ENCODE measurements around the gene HELB.

The HELB gene

DNA sequence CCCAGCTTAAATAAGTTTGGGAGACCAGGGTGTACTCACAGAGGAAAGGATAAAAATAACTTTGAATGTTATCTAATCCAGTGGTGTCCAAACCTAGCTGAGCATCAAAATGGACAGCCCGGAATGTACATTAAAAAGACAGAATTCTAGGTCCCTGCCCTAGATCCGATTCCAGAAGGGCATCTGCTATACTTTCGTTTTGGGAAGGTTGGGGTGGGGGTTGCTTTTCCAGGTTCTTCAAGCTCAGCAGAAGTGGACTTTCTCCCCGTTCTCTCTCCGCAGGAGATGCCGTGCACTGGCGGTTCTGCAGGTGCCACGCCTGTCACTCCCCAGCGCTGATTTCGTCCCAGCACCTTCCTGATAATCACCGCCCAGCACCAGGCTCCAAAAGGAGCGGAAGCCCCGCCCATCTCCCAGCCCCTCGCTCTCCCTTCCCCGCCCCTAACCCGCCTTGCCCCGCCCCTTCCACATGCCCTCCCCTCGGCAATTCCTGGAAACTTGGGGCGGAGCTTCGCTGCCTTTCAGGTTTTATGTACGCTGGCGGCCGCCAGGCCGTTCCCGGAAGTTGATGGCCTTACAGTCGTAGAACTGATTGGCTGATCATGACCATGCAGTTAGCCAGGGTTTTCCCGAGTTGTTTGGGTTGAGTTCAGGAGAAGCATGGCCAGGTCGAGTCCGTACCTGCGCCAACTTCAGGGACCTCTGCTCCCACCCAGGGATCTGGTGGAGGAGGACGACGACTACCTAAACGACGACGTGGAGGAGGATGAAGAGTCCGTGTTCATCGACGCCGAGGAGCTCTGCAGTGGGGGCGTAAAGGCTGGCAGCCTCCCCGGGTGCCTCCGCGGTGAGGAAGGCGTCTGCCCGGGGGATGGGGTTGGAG lies at the start of gene HELB:
TSS of gene HELB (plus strand) at position 550 of the 883 bp plus-strand sequence. CDS start at position 661, 111 bp downstream.
- peak; percentile 96 for DNase-seq (ENCODE audit: low read depth, low spot score)

DNA sequence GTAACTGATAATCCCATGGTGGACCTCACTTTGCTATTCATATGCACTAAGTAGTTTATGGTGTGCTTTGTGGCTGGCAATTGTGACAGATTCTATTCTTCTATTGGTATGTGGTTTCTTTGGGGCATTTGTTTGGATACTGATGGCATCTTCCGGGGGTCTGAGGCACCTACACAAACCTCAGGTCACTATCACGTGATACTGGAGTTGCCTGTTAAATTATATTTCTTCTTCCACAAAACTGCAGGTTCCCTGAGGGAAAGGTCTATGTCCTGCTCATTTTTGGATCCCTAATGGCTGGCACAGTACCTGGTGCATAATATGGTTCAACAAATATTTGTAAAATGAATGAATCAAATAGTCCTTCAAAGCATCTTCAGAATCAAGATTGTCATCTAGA lies 49.5 kb upstream of the HELB start:
- DNase-seq (ENCODE audit: low read depth, low spot score) = no peak

DNA sequence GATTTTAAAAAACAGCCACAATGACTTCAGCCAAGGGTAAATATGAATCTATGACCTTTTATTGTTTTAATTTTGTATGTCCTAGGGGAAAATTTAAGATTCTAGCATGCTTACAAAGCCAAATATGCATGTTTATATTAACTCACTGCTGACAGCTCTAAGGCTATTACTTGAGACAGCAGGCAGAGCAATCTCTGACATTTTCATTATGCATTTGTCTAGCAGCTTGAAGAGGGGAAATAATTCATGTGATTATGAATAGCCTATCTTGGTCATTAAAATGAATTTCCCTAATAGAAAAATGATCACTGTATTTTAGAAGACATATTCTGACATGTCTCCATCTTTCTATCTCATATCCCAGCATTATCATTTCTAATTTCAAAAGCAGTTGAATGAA lies 46.6 kb upstream of the HELB start:
- no peak for DNase-seq (ENCODE audit: low read depth, low spot score)

DNA sequence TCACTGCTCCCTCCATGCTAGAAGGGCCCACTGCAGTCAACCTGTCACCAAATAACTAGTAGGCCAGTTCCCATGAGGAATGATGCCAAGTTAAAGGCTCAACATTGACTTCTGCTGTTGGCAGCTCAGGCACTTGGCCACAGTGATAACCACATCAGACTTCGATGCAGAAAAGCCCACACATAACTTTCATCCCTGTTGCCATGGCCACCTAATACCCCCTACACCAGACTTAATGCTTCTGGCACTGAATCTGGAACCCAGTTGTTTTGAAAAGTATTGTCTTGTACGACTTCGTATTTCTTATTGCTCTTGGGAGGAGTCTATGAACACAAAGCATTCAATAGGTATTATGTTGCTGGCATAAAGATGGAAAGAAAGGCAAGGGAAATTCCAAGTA lies 44.3 kb upstream of the HELB start:
- DNase-seq (ENCODE audit: low read depth, low spot score) = no peak

DNA sequence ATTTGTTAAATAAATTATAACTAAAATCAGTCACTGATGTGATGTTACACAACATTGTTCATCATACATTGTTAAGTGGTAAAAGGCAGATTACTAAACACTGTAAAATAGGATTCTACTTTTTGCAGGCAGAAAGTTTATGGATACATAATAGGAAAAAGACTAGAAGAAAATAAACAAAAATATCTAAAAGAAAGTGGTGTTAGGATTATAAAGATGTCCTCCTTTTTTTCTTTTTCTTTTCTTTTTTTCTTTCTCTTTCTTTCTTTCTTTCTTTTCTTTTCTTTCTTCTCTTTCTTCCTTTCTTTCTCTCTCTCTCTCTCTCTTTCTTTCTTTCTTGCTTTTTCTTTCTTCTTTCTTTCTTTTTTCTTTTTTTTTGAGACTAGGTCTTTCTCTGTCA lies 39.6 kb upstream of the HELB start:
- no peak for DNase-seq (ENCODE audit: low read depth, low spot score)

DNA sequence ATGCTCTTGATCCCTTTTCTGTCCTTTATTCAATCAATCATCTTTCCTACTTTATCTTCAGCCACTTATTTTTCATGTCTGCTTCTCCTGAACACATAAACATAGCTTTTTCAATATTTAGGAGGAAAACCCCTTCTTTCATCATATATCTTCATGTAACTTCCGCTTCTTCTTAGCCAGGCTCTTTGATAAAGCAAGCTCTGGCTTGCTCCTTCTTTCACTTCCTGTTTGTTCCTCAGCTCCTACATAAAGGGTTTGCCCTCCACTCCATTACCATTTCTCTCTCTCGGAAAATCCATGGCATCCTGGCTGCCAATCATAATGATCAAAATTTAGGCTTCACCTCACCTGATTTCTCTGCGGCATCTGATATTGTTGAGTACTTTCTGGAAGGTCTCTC lies 33.7 kb upstream of the HELB start:
- no peak for DNase-seq (ENCODE audit: low read depth, low spot score)

DNA sequence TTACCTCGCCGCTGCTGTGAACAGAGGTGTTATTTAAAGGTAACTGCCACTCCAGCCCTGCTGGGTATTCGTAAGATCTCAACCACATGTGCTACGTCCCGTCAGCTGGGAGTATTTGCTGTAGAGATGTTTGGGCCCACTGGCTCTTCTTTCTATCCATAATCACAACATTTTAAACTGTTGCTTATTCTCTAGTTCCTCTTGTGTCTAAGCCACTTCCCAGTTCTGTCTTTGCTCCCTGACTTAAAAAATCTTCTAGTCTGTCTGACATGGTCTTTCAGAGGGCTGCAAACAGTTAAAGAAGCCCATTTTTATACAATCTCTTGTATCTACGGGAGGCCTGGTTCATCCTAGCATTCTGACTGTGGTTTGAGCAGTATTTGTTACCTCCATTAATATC lies 33.2 kb upstream of the HELB start:
- no peak for DNase-seq (ENCODE audit: low read depth, low spot score)

DNA sequence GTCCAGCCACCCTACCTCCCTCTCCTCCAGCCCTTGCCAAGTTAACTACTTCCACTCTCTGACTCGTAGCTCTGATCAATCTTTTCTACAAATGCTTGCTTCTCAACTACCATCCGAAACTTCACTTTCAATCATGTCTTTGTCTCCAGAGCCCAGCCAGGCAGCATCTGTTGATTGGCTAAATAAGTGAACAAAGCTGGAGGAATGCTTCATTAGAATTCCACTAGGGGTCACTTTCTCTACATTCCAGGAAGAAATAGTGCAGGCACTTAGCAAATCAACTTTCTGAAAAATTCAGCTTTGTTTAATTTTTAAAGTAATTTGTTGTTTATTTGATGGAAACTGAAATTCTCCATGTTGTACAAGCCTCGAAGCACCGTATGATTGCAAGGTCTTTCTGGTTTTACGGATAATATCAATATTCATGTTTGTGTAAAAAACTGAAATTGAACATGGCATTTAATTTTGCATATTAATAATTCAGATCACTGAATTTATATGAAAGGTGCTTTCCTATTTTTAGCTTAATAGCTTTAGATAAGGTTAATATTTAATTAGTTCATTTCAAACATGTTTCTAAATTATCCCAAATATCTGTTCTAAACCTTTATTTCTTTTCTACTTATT lies 32.4 kb upstream of the HELB start:
- no peak for DNase-seq (ENCODE audit: low read depth, low spot score)

DNA sequence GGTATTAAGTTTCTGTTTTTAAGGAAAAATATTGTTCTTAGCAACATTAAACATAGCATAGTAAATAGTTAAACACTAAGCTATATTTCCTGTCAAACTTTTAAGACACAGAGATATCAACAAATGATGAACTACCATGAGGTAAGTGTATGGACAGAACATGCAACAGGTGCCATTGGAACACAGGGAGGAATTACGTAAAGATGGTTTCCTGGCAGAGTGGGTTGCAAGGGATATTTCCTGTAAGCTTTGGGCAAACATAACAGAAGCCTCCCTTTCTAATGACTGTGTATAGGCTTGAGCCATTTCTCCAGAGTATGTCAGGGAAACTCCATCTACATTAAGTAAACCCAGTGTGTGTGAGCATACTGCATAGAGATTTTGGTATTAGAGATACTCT lies 31.7 kb upstream of the HELB start:
- no peak for DNase-seq (ENCODE audit: low read depth, low spot score)

DNA sequence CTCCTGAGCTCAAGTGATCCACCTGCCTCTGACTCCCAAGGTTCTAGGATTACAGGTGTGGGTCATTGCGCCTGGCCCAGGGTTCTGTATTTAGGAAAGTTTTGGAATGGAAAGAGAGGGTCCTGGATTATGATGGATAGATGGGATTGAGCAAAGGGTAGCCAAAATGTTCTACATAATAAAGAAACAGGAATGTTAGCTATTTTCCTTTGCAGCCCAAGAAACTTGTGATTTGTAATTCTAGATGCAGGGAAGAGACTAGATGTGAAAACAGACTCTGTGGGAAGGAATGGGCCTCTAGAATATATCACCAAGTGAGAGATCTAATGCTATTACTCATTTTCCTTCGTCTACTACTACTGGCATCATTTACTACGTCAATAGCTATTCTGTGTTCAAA lies 29.6 kb upstream of the HELB start:
- no peak for DNase-seq (ENCODE audit: low read depth, low spot score)

DNA sequence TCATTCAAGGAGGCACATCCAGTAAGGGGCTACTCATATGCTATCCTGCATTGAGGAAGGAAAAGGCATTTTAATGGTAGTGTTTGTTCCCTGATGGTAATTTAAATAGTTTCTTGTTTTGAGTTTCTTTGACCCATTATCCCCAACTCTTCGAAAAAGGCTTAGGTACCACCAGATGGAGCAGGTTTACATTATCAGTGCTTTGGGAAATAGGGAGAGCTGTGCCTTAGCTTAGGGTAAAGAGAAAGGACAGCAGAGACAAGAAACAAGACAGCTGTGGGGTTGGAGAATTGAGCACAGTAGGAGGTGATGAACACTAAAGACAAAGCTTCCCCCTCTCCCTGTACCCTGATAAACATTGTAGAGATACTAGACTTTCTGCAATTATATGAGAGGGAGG lies 29.1 kb upstream of the HELB start:
- no peak for DNase-seq (ENCODE audit: low read depth, low spot score)

DNA sequence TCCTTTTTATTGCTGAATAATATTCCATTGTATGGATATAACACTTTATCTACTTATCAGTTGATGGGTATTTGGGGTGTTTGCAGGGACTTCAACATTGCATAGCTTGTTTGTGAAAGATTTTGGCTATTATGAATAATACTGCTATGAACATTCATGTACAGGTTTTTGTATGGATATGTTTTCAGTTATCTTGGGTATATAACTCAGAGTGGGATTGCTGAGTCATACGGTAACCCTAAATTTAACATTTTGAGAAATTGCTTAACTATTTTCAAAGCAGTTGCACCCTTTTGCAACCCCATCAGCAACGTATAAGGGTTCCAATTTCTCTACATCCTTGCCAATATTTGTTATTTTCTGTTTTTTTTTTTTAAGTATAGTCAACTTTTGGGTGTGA lies 27.3 kb upstream of the HELB start:
- no peak for DNase-seq (ENCODE audit: low read depth, low spot score)

DNA sequence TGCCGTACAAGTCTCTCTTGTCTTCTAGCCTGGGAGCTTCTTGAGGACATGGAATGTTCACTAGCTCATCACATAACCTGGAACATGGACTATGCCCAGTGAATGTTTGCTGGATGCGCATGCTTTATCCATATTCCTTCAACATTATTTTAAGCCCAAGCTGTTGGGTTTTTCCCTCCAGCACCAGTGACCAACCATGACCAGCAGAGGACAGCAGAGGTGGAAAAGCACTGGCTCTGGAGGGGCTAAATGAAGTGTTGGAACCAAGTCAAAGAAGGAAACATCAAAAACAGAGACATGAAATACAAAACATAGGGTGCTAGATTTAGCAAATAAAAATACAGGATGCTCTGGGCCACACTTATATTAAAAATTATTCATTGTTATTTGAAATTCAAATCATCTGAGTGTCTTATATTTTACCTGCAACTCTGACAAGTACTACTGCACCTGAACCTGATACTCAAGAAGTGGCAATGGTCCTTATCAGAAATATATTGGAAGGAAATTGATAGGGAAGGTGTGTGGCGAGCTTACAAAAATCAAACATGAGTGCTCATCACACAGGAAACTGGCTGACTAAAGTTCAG lies 23.1 kb upstream of the HELB start:
- DNase-seq (ENCODE audit: low read depth, low spot score) = no peak

DNA sequence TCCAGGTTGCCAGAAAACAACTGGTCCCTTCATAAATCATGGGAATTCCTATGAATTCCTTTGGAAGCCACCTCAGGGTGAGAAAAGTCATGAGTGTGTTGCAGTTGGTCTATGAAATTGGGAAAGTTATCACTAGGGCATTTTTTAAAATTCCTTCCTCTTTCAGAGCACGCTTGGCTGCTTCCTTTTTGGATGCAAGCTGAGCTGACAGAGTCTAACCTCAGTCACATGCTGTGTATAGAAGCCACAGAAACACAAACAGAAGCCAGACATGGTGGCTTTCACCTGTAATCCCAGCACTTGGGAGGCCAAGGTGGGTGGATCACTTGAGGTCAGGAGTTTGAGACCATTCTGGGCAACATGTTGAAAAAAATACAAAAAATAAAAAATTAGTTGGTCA lies 21.7 kb upstream of the HELB start:
- DNase-seq (ENCODE audit: low read depth, low spot score) = no peak

DNA sequence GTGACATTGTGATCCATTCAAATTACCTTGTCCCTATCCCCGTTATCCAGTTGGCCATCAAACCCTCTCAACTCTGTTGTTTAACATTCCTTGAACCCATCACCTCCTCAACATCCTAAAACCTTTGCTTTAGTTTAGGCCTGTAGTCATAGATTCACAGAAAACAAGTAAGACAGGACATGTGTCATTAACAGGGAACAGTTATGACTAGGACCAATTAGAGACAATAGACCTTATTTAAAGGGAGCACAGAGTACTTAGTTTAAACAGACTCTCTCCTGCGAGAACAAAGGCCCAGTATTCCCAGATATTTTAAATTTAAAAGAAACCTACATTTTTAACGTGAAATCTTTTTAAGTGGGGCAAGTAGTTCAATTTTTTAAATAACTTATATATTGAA lies 20.0 kb upstream of the HELB start:
- no peak for DNase-seq (ENCODE audit: low read depth, low spot score)

DNA sequence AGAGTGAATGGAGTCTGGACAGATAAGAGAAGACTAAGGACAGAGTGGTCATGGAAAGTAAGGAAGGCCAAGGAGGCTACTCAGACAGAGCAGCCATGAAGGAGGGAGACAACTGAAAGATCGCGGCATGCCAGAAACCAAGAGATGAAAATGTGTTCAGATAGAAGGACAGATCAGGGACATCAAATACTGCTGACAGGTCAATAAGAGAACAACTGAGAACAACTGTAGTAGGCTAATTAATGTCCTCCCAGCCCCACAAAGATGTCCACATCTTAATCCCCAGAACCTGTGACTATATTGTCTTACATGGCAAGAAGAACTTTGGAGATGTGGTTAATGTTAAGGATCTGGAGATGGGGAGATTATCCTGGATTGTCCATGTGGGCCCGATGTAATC lies 15.0 kb upstream of the HELB start:
- DNase-seq (ENCODE audit: low read depth, low spot score) = no peak

DNA sequence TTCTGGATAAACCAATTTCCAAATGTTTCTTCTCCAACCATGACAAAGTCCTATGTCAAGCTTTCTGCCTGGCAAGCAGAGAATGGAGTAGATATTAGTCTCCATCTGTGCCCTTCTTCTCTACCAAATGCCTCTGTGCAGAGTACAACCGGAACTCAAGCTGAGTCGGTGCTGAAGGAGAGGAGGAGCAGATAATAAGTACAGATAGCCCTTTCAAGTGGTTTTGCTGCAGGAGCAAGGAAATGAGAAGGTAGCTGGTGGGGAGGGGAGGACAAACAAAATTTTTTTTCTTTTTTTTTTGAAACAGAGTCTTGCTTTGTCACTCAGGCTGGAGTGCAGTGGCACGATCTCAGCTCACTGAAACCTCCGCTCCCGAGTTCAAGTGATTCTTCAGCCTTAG lies 14.2 kb upstream of the HELB start:
- DNase-seq (ENCODE audit: low read depth, low spot score) = no peak

DNA sequence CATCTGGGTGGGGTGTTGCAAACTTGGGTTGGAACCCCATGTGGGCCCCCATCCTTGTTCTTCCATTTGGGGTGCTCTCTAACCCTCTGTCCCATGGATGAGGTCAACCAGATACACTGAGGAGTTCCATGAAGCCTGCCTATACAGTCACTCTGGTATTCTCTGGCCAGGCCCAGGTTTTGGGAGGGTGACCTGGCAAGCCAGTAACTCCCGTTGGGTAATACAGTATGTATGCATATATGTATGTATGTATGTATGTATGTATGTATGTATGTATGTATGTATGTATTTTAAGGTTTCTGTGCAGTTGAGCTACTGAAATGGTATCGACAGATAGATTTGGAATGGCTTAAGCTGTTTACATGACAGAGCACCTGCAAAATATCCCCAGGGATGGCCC lies 12.8 kb upstream of the HELB start:
- no peak for DNase-seq (ENCODE audit: low read depth, low spot score)

DNA sequence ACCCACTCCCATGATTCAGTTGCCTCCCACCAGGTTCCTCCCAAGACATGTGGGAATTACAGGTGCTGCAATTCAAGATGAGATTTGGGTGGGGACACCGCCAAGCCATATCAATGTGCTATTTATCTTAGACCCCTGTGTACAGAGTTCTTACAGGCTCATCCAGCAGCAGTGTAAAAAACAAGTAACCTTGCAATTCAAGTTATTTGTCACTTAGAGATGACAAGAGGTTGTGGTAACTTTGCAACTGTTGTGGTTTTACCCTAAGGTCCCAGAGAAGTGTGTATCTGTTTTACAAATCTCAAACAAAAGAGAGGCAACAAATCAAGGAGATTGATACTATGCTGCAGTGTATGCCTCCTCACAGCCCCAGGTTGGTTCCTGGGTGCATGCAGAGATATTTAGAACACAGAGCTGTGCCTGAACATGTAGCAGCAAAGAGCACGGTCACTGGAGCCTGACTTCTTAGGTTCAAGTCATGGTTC lies 11.5 kb upstream of the HELB start:
- no peak for DNase-seq (ENCODE audit: low read depth, low spot score)

DNA sequence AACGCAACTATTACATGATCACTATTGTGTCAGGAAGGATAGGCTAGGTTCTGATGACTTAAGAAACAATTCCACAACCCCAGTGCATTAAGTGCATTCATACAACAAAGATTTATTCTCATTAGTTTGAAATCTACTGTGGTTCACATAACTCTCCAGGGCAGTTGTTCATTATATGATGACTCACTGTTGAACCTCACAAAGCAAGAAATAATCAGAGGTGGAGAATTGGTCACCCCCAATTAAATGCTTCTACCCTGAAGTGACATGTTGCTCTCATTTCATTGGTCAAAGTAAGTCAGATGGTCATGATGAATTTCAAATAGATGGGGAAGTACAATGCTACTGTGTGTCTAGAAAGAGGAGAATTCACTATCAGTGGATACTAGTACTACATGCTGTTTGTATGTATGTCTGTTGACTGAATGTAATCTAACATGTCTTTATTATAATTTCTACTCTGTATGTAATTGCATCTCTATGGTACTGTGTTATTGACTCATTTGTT lies 6.1 kb upstream of the HELB start:
- no peak for DNase-seq (ENCODE audit: low read depth, low spot score)

DNA sequence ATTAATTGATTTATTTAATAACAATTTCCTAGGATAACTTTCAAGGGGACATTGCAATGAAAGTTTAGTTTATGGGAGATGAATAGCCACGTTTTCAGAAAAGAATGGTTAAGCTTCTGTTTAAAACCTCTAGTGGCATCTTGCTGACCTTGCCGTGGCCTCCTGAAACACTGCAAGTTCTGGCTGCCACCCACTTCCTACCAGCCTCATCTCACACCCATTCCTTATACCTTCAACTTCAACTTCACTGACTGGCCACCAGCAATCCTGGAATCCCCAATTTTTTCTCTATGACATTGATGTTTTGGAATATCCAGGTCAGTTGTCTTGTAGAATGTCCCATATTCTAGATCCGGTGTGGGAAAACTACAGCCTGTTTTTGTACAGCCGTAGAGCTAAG lies 5.2 kb upstream of the HELB start:
- DNase-seq (ENCODE audit: low read depth, low spot score) = no peak

DNA sequence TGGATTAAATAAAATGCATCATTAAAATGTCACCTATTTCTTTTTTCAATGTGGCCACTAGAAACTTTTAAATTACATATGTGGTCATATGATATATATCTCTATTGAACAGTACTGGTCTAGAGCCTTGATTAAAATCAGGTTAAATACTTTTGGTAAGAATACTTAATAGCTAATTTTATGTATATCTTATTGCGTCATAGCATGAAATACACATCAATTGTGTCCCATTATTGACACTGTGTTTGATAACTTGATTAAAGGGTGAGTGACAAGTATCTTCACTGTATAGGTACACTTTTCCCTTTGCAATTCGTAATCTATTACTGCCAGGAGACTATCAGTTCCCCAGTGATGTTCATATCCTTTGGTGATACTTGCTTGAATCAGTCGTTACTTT lies 4.4 kb upstream of the HELB start:
- DNase-seq (ENCODE audit: low read depth, low spot score) = no peak

DNA sequence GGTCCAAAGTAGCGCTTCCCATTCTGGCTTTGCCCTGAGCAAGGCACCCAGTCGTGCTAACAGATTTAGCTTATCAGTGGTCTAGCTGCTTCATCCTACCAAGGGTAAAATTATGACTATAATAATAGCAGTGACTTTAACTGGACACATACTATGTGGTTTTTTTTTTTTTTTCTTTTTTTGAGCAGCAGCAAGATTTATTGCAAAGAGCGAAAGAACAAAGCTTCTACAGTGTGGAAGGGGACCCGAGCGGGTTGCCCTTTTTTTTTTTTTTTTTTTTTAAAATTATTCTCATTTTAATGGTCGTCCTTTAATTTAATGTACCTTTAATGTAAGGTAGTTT lies 505 bp downstream of the HELB start:
- no peak for DNase-seq (ENCODE audit: low read depth, low spot score)
